ENCODE results near the gene PABPC3.

The PABPC3 gene

GRCh38 chr13:25059958-25060357, 36.0 kb upstream of the PABPC3 start:
- H3K27ac Mint-ChIP-seq: no peak overlapping the region
- peaks cover 13% of the 10 kb centered on the region for H3K27me3 Mint-ChIP-seq (ENCODE audit: low read depth, poor library complexity)
- TF ChIP-seq CTCF (IDR thresholded peaks at IDR 0.05): no peak
- peaks cover 13% of the 10 kb centered on the region for H3K9me3 Mint-ChIP-seq
- no peak for DNase-seq
- H3K4me1 Mint-ChIP-seq: no peaks in the 10 kb centered on the region
- H3K4me3 Mint-ChIP-seq: no peak overlapping the region
- no peaks in the 10 kb centered on the region for H3K36me3 Mint-ChIP-seq (ENCODE audit: low read depth)

- no peaks in the 10 kb centered on the region for H3K36me3 Mint-ChIP-seq (ENCODE audit: low read depth)
- no peaks in the 10 kb centered on the region for H3K4me1 Mint-ChIP-seq
- H3K27me3 Mint-ChIP-seq (ENCODE audit: low read depth, poor library complexity): peaks cover 7% of the 10 kb centered on the region
- H3K9me3 Mint-ChIP-seq: peaks cover 13% of the 10 kb centered on the region
- no peak overlapping the region for H3K4me3 Mint-ChIP-seq
- no peak for DNase-seq
- no peak for TF ChIP-seq CTCF (IDR thresholded peaks at IDR 0.05)
- no peak overlapping the region for H3K27ac Mint-ChIP-seq
Observed at GRCh38 chr13:25062479-25062878, 33.5 kb upstream of the PABPC3 start.

GRCh38 chr13:25064396-25064795, 31.5 kb upstream of the PABPC3 start:
- Mint-ChIP-seq H3K27me3 (ENCODE audit: low read depth, poor library complexity) (peaks cover 4% of the 10 kb centered on the region), H3K27ac (no peak overlapping the region), H3K4me3 (no peak overlapping the region), H3K36me3 (ENCODE audit: low read depth) (no peaks in the 10 kb centered on the region), H3K4me1 (no peaks in the 10 kb centered on the region), H3K9me3 (peaks cover 8% of the 10 kb centered on the region)
- TF ChIP-seq CTCF (IDR thresholded peaks at IDR 0.05): no peak
- DNase-seq: no peak

GRCh38 chr13:25065974-25066770, 29.8 kb upstream of the PABPC3 start:
- Mint-ChIP-seq H3K4me1 (no peaks in the 10 kb centered on the region), H3K4me3 (no peak overlapping the region), H3K27ac (no peak overlapping the region), H3K36me3 (ENCODE audit: low read depth) (no peaks in the 10 kb centered on the region), H3K9me3 (peaks cover 8% of the 10 kb centered on the region), H3K27me3 (ENCODE audit: low read depth, poor library complexity) (peaks cover 10% of the 10 kb centered on the region)
- no peak for DNase-seq
- no peak for TF ChIP-seq CTCF (IDR thresholded peaks at IDR 0.05)

- H3K36me3 Mint-ChIP-seq (ENCODE audit: low read depth): no peaks in the 10 kb centered on the region
- H3K4me3 Mint-ChIP-seq: no peak overlapping the region
- no peaks in the 10 kb centered on the region for H3K4me1 Mint-ChIP-seq
- H3K27ac Mint-ChIP-seq: no peak overlapping the region
- peaks cover 10% of the 10 kb centered on the region for H3K27me3 Mint-ChIP-seq (ENCODE audit: low read depth, poor library complexity)
- DNase-seq: no peak
- peaks cover 8% of the 10 kb centered on the region for H3K9me3 Mint-ChIP-seq
- TF ChIP-seq CTCF (IDR thresholded peaks at IDR 0.05): no peak
Observed at GRCh38 chr13:25067064-25067463, 28.9 kb upstream of the PABPC3 start.

- no peaks in the 10 kb centered on the region for H3K4me1 Mint-ChIP-seq
- H3K27ac Mint-ChIP-seq: no peak overlapping the region
- H3K9me3 Mint-ChIP-seq: peaks cover 3% of the 10 kb centered on the region
- peaks cover 10% of the 10 kb centered on the region for H3K27me3 Mint-ChIP-seq (ENCODE audit: low read depth, poor library complexity)
- TF ChIP-seq CTCF (IDR thresholded peaks at IDR 0.05): no peak
- DNase-seq: no peak
- no peaks in the 10 kb centered on the region for H3K36me3 Mint-ChIP-seq (ENCODE audit: low read depth)
- no peak overlapping the region for H3K4me3 Mint-ChIP-seq
Observed at GRCh38 chr13:25068810-25069209, 27.1 kb upstream of the PABPC3 start.

All from nephron progenitor cell (in vitro differentiated cells).